AML-193 (cell line): ENCODE data around the gene DNAH7.

Experiments used
- DNase-seq, 2 experiments: peaks; one replicate each; lab custom pipeline; 2025; lab: John Stamatoyannopoulos, UW

The DNAH7 gene

GRCh38 chr2:195863121-195863520 is 205.5 kb downstream of the DNAH7 start:
- DNase-seq: no peak

GRCh38 chr2:195861821-195862220 is 206.8 kb downstream of the DNAH7 start:
- no peak for DNase-seq

- DNase-seq: no peak
These were observed 209.1 kb downstream of the DNAH7 start for GRCh38 chr2:195859513-195859912.

GRCh38 chr2:195857132-195857531 is 211.5 kb downstream of the DNAH7 start:
- DNase-seq: no peak

GRCh38 chr2:195850764-195851163 is 217.9 kb downstream of the DNAH7 start:
- DNase-seq: no peak

- DNase-seq: peak in 1 of 2 experiments; percentile 7
These were observed 220.3 kb downstream of the DNAH7 start for GRCh38 chr2:195848119-195848899.

GRCh38 chr2:195842932-195843331 is 225.7 kb downstream of the DNAH7 start:
- DNase-seq: no peak

GRCh38 chr2:195838002-195838401 is 230.6 kb downstream of the DNAH7 start:
- DNase-seq: peak; percentile 20 to 25

- DNase-seq: no peak
These were observed 232.6 kb downstream of the DNAH7 start for GRCh38 chr2:195836002-195836401.

- DNase-seq: no peak
These were observed 233.8 kb downstream of the DNAH7 start for GRCh38 chr2:195834836-195835235.

- DNase-seq: no peak
These were observed 237.4 kb downstream of the DNAH7 start for GRCh38 chr2:195830968-195831950.

- no peak for DNase-seq
These were observed 244.2 kb downstream of the DNAH7 start for GRCh38 chr2:195824478-195824877.

- DNase-seq: no peak
These were observed 245.4 kb downstream of the DNAH7 start for GRCh38 chr2:195823206-195823605.

- no peak for DNase-seq
These were observed 247.1 kb downstream of the DNAH7 start for GRCh38 chr2:195821566-195821932.

GRCh38 chr2:195820867-195821565 is 247.6 kb downstream of the DNAH7 start:
- no peak for DNase-seq

GRCh38 chr2:195820373-195820772 is 248.3 kb downstream of the DNAH7 start:
- DNase-seq: peak; percentile 29 to 32

GRCh38 chr2:195819276-195819675 is 249.4 kb downstream of the DNAH7 start:
- DNase-seq: no peak

- no peak for DNase-seq
These were observed 250.1 kb downstream of the DNAH7 start for GRCh38 chr2:195818526-195818925.

- DNase-seq: no peak
These were observed 250.5 kb downstream of the DNAH7 start for GRCh38 chr2:195818106-195818505.

GRCh38 chr2:195815083-195815482 is 253.6 kb downstream of the DNAH7 start:
- no peak for DNase-seq

GRCh38 chr2:195813421-195813820 is 255.2 kb downstream of the DNAH7 start:
- DNase-seq: no peak
